Suprapubic skin (tissue), 4 donors: ENCODE measurements around the gene SGPL1. TPM values are rescaled to one million over a fixed set of nuclear protein-coding genes. Genes with fewer than 3 reads are reported as not detected.
"Not testable (repeated sequence)": the region's sequence is repeated elsewhere in the genome, so short reads cannot be mapped to it uniquely, and the experiment has no call there.

Experiments
- DNase-seq, 2 donors: peaks; one replicate each; pipeline ENCODE4 v3.0.0-alpha.2; 2019; ENCODE audit warnings: low spot score in 2 of 2
- H3K27ac ChIP-seq: fragments of 200-600 bp; sonication (generic); one replicate; pipeline ENCODE4 v1.5.1; 2019
- H3K27me3 ChIP-seq: fragments of 200-600 bp; sonication (generic); one replicate; pipeline ENCODE4 v1.5.1; 2019
- H3K36me3 ChIP-seq: fragments of 200-600 bp; sonication (generic); one replicate; pipeline ENCODE4 v1.5.1; 2019
- H3K4me1 ChIP-seq: fragments of 200-600 bp; sonication (generic); one replicate; pipeline ENCODE4 v1.5.1; 2019
- H3K4me3 ChIP-seq: fragments of 200-600 bp; sonication (generic); one replicate; pipeline ENCODE4 v1.5.1; 2019; ENCODE audit warnings: mild to moderate bottlenecking
- H3K9me3 ChIP-seq: fragments of 200-600 bp; sonication (generic); one replicate; pipeline ENCODE4 v1.5.1; 2019
- CTCF ChIP-seq, 2 donors: fragments of 200-600 bp in 1 of 2; fragments of 450-650 bp in 1 of 2; sonication (generic) in 1 of 2; IDR thresholded peaks; one replicate each; pipeline ENCODE4 v1.5.1; 2016 to 2019; ENCODE audit warnings: antibody characterized with exemption in 2 of 2, mild to moderate bottlenecking in 1 of 2, moderate library complexity in 1 of 2
- EP300 ChIP-seq: sonication (generic); formaldehyde crosslinking; IDR thresholded peaks from one replicate; pipeline ENCODE4 v1.6.1; 2017; ENCODE audit warnings: antibody characterized with exemption
- POLR2A ChIP-seq, 2 donors: fragments of 450-650 bp; IDR thresholded peaks; one replicate each; pipeline ENCODE4 v1.6.1; 2017; ENCODE audit warnings: antibody characterized with exemption in 2 of 2, mild to moderate bottlenecking in 2 of 2, moderate library complexity in 2 of 2
- POLR2AphosphoS5 ChIP-seq, 3 donors: sonication (generic); formaldehyde crosslinking; IDR thresholded peaks; one replicate each; pipeline ENCODE4 v1.6.1; 2017; ENCODE audit warnings: antibody characterized with exemption in 3 of 3
- WGBS: methylation state at CpG from one replicate; pipeline ENCODE4 v1.1.5; 2018; 5-methylcytosine and 5-hydroxymethylcytosine counted together
- total RNA-seq, 4 donors: library from RNA; depleted of rRNA; stranded (reverse); fragments of >200 nt; gene quantifications; one replicate each; pipeline ENCODE4 v1.1.0, GENCODE V29; 2016

The SGPL1 gene
- total RNA-seq, 4 donors from 2014 or later = 54.4 to 80.1 (median 59.6) TPM

GRCh38 chr10:70915206-70915605, 99.5 kb downstream of the SGPL1 start:
- Histone ChIP-seq H3K27ac (no peak overlapping the region), H3K36me3 (no peaks in the 10 kb centered on the region), H3K27me3 (peaks cover 47% of the 10 kb centered on the region), H3K4me3 (no peak overlapping the region), H3K4me1 (no peaks in the 10 kb centered on the region), H3K9me3 (no peaks in the 10 kb centered on the region)
- no peak for DNase-seq
- TF ChIP-seq CTCF (IDR thresholded peaks at IDR 0.05) (no peak), POLR2AphosphoS5 (IDR thresholded peaks at IDR 0.05) (no peak), POLR2A (IDR thresholded peaks at IDR 0.05) (no peak), EP300 (no peak)
- 79% methylated on average over 3 of the region's 5 CpGs for WGBS

- H3K27ac ChIP-seq = no peak overlapping the region
- no peaks in the 10 kb centered on the region for H3K36me3 ChIP-seq
- H3K4me3 ChIP-seq = no peak overlapping the region
- peaks cover 46% of the 10 kb centered on the region for H3K27me3 ChIP-seq
- DNase-seq = no peak
- no peak for TF ChIP-seq EP300
- 94% methylated on average over 8 of the region's 9 CpGs for WGBS
- H3K4me1 ChIP-seq = no peaks in the 10 kb centered on the region
- no peaks in the 10 kb centered on the region for H3K9me3 ChIP-seq
These were observed 100.1 kb downstream of the SGPL1 start for GRCh38 chr10:70915806-70916205.

GRCh38 chr10:70916241-70916640, 100.5 kb downstream of the SGPL1 start:
- Histone ChIP-seq H3K27me3 (peaks cover 42% of the 10 kb centered on the region), H3K9me3 (no peaks in the 10 kb centered on the region), H3K27ac (no peak overlapping the region), H3K4me1 (no peaks in the 10 kb centered on the region), H3K36me3 (no peaks in the 10 kb centered on the region), H3K4me3 (no peak overlapping the region)
- WGBS = 89% methylated on average over 6 of the region's 6 CpGs
- no peak for DNase-seq
- no peak for TF ChIP-seq CTCF (IDR thresholded peaks at IDR 0.05)
- TF ChIP-seq POLR2AphosphoS5 (IDR thresholded peaks at IDR 0.05) = no peak
- TF ChIP-seq POLR2A (IDR thresholded peaks at IDR 0.05) = no peak

- H3K27ac ChIP-seq = no peak overlapping the region
- WGBS = 85% methylated on average over 3 of the region's 5 CpGs
- no peaks in the 10 kb centered on the region for H3K4me1 ChIP-seq
- peaks cover 40% of the 10 kb centered on the region for H3K27me3 ChIP-seq
- H3K36me3 ChIP-seq = no peaks in the 10 kb centered on the region
- no peak for DNase-seq
- TF ChIP-seq EP300 (no peak), POLR2AphosphoS5 (IDR thresholded peaks at IDR 0.05) (no peak), POLR2A (IDR thresholded peaks at IDR 0.05) (no peak), CTCF (IDR thresholded peaks at IDR 0.05) (no peak)
- no peak overlapping the region for H3K4me3 ChIP-seq
- H3K9me3 ChIP-seq = no peaks in the 10 kb centered on the region
These were observed 101.5 kb downstream of the SGPL1 start for GRCh38 chr10:70917226-70917625.

- Histone ChIP-seq H3K9me3 (no peaks in the 10 kb centered on the region), H3K27ac (no peak overlapping the region), H3K4me3 (no peak overlapping the region), H3K36me3 (no peaks in the 10 kb centered on the region), H3K27me3 (peaks cover 40% of the 10 kb centered on the region), H3K4me1 (no peaks in the 10 kb centered on the region)
- 91% methylated on average over 6 of the region's 10 CpGs for WGBS
- TF ChIP-seq EP300 (no peak), CTCF (IDR thresholded peaks at IDR 0.05) (no peak), POLR2AphosphoS5 (IDR thresholded peaks at IDR 0.05) (no peak), POLR2A (IDR thresholded peaks at IDR 0.05) (no peak)
- no peak for DNase-seq
These were observed 101.9 kb downstream of the SGPL1 start for GRCh38 chr10:70917635-70918034.

GRCh38 chr10:70918851-70919530, 103.2 kb downstream of the SGPL1 start:
- H3K4me3 ChIP-seq = no peak overlapping the region
- DNase-seq = no peak
- peaks cover 40% of the 10 kb centered on the region for H3K27me3 ChIP-seq
- no peaks in the 10 kb centered on the region for H3K4me1 ChIP-seq
- WGBS = 52% methylated on average over 16 of the region's 22 CpGs
- no peak for TF ChIP-seq EP300
- no peak for TF ChIP-seq POLR2AphosphoS5 (IDR thresholded peaks at IDR 0.05)
- TF ChIP-seq CTCF (IDR thresholded peaks at IDR 0.05) = no peak
- no peak for TF ChIP-seq POLR2A (IDR thresholded peaks at IDR 0.05)
- no peak overlapping the region for H3K27ac ChIP-seq
- H3K9me3 ChIP-seq = no peaks in the 10 kb centered on the region
- no peaks in the 10 kb centered on the region for H3K36me3 ChIP-seq

GRCh38 chr10:70919906-70920305, 104.2 kb downstream of the SGPL1 start:
- not testable (repeated sequence) for H3K9me3 ChIP-seq, H3K4me3 ChIP-seq, DNase-seq, H3K36me3 ChIP-seq, H3K27ac ChIP-seq, H3K4me1 ChIP-seq
- H3K27me3 ChIP-seq = peaks cover 38% of the 10 kb centered on the region
- WGBS = 95% methylated on average over 5 of the region's 10 CpGs
